ENCODE data around the gene GAREM1.
"Not testable (repeated sequence)": the region's sequence is repeated elsewhere in the genome, so short reads cannot be mapped to it uniquely, and the experiment has no call there.

The GAREM1 gene

GRCh38 chr18:32321826-32322225 is 148.9 kb downstream of the GAREM1 start:
- no peak for DNase-seq

- DNase-seq, result no peak
Observed at GRCh38 chr18:32319084-32319483, 151.6 kb downstream of the GAREM1 start.

- DNase-seq, result no peak
Observed at GRCh38 chr18:32318581-32318980, 152.1 kb downstream of the GAREM1 start.

GRCh38 chr18:32317651-32318050 is 153.0 kb downstream of the GAREM1 start:
- DNase-seq, result no peak

GRCh38 chr18:32315881-32316280 is 154.8 kb downstream of the GAREM1 start:
- DNase-seq, result no peak

- no peak for DNase-seq
Observed at GRCh38 chr18:32310774-32311173, 159.9 kb downstream of the GAREM1 start.

- no peak for DNase-seq
Observed at GRCh38 chr18:32310101-32310500, 160.6 kb downstream of the GAREM1 start.

- no peak for DNase-seq
Observed at GRCh38 chr18:32308493-32309120, 162.1 kb downstream of the GAREM1 start.

GRCh38 chr18:32303400-32303799 is 167.3 kb downstream of the GAREM1 start:
- DNase-seq, result no peak

GRCh38 chr18:32302806-32303205 is 167.9 kb downstream of the GAREM1 start:
- no peak for DNase-seq

GRCh38 chr18:32301976-32302743 is 168.5 kb downstream of the GAREM1 start:
- DNase-seq, result no peak

GRCh38 chr18:32301361-32301760 is 169.3 kb downstream of the GAREM1 start:
- DNase-seq, result no peak

- no peak for DNase-seq
Observed at GRCh38 chr18:32300914-32301313, 169.8 kb downstream of the GAREM1 start.

GRCh38 chr18:32299484-32299883 is 171.2 kb downstream of the GAREM1 start:
- no peak for DNase-seq

GRCh38 chr18:32298171-32298667 is 172.5 kb downstream of the GAREM1 start:
- no peak for DNase-seq

GRCh38 chr18:32297579-32298170 is 173.0 kb downstream of the GAREM1 start:
- no peak for DNase-seq

- no peak for DNase-seq
Observed at GRCh38 chr18:32296851-32297250, 173.8 kb downstream of the GAREM1 start.

GRCh38 chr18:32295604-32296003 is 175.1 kb downstream of the GAREM1 start:
- DNase-seq, result no peak

- DNase-seq, result no peak
Observed at GRCh38 chr18:32293107-32293506, 177.6 kb downstream of the GAREM1 start.

- not testable (repeated sequence) for DNase-seq
Observed at GRCh38 chr18:32291623-32292022, 179.1 kb downstream of the GAREM1 start.

- no peak for DNase-seq
Observed at GRCh38 chr18:32290810-32291209, 179.9 kb downstream of the GAREM1 start.

GRCh38 chr18:32289483-32290075 is 181.1 kb downstream of the GAREM1 start:
- DNase-seq, result no peak

- no peak for DNase-seq
Observed at GRCh38 chr18:32287873-32288272, 182.8 kb downstream of the GAREM1 start.

GRCh38 chr18:32287249-32287648 is 183.4 kb downstream of the GAREM1 start:
- DNase-seq, result no peak
